Mucosa of descending colon (tissue), 3 donors: Measurements from ENCODE around the gene NUP160. TPM values are rescaled to one million over a fixed set of nuclear protein-coding genes. Genes with fewer than 3 reads are reported as not detected.
"Not testable (repeated sequence)": the region's sequence is repeated elsewhere in the genome, so short reads cannot be mapped to it uniquely, and the experiment has no call there.

Experiments used
- ATAC-seq: fragments of 200-7000 bp; cut with Tn5 transposase; one replicate; pipeline ENCODE4 v1.9.1; 2020; ENCODE audit warnings: mild to moderate bottlenecking, moderate library complexity
- DNase-seq, 3 donors: peaks; one replicate each; pipeline ENCODE4 v3.0.0-alpha.2; 2020
- H3K36me3 ChIP-seq: fragments of 200-600 bp; one replicate; pipeline ENCODE4 v1.8.0; 2021; ENCODE audit warnings: low read depth, mild to moderate bottlenecking
- H3K4me1 ChIP-seq: fragments of 200-600 bp; one replicate; pipeline ENCODE4 v1.8.0; 2021; ENCODE audit warnings: low read depth, mild to moderate bottlenecking
- H3K4me3 ChIP-seq: fragments of 200-600 bp; one replicate; pipeline ENCODE4 v1.8.0; 2021; ENCODE audit warnings: mild to moderate bottlenecking
- H3K9me3 ChIP-seq: fragments of 200-600 bp; one replicate; pipeline ENCODE4 v1.8.0; 2021; ENCODE audit warnings: mild to moderate bottlenecking
- intact Hi-C, 2 donors: fragments of 100-400 bp; cut with DNase I in 1 of 2; cut with micrococcal nuclease in 1 of 2; formaldehyde crosslinking; loops; one replicate each; pipeline versions ENCODE4 v1.11.0 to v1.11.1; 2022; cut with DNase I, micrococcal nuclease
- total RNA-seq, 3 donors: library from RNA; stranded (reverse); fragmentation: NEBNext Ultra II Directional in 2 of 3; extraction: Animal tissue kit (Norgen Biotek cat#: 25700) in 2 of 3; gene quantifications; one replicate each; pipeline versions ENCODE4 v1.2.1 to v1.2.4, GENCODE V29; 2021 to 2023
- TF ChIP-seq, protein P1 (sequence below): fragments of 200-600 bp; IDR thresholded peaks from one replicate; pipeline ENCODE4 v1.8.0; 2022; ENCODE audit warnings: antibody characterized with exemption, mild to moderate bottlenecking
- donor health status: DM: no; HTN: no; CAD: no; lungs with moderate emphysema.
- donor health status: DM: no; HTN: no; CAD: no.
- donor health status: DM: no; HTN: yes; CAD: no.

Gene NUP160
- total RNA-seq, 3 donors from 2014 or later = 24.3 to 28.4 (median 28.2) TPM

DNA sequence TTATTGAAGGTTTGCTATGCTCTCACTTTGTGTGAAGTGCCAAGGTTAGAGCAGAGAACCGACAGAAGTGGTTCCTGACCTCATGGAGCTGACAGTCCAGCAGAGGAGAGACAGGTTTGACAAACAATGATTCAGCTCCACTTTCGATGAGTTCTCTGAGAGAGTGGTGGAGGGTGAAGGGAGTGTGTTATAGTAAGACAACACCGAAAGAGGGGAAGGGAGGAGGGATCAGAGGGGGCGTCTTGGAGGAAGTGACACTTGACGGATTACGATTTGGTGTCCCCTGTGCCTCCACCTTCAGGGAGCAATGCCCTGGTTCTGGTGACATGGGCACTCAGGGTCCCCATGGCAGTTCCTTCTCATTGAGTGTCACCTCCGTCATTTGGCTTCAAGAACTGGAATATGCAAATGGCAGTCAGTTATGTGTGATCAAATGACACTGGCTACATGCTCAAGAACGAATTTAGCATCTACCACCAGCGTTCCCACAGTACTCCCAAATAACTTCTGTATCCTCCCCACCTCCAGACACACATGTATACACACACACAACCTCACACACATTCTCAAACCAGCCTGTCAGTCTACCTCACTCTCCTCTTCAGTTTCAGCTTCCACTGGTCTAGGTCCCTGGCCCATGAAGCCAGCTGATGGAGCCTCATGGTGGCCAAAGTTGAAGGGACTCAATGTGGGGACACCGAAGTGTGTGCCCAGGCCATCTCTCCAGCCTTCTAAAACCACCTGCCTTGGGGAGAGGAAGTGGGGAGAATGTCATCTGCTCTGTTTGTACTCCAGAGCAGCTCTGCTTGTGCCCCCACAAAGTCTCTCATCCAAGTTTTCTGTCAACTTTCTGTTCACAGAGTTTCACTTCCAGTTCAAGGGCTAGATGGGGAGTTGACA is 31.4 kb upstream of the NUP160 start:
- Histone ChIP-seq H3K9me3 (peaks cover 24% of the 10 kb centered on the region), H3K4me1 (no peaks in the 10 kb centered on the region), H3K4me3 (no peak overlapping the region), H3K36me3 (no peaks in the 10 kb centered on the region)
- intact Hi-C loops = no loop called here
- DNase-seq (no peak), ATAC-seq (no peak)
- TF ChIP-seq, protein P1, sequence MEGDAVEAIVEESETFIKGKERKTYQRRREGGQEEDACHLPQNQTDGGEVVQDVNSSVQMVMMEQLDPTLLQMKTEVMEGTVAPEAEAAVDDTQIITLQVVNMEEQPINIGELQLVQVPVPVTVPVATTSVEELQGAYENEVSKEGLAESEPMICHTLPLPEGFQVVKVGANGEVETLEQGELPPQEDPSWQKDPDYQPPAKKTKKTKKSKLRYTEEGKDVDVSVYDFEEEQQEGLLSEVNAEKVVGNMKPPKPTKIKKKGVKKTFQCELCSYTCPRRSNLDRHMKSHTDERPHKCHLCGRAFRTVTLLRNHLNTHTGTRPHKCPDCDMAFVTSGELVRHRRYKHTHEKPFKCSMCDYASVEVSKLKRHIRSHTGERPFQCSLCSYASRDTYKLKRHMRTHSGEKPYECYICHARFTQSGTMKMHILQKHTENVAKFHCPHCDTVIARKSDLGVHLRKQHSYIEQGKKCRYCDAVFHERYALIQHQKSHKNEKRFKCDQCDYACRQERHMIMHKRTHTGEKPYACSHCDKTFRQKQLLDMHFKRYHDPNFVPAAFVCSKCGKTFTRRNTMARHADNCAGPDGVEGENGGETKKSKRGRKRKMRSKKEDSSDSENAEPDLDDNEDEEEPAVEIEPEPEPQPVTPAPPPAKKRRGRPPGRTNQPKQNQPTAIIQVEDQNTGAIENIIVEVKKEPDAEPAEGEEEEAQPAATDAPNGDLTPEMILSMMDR = no peak

DNA sequence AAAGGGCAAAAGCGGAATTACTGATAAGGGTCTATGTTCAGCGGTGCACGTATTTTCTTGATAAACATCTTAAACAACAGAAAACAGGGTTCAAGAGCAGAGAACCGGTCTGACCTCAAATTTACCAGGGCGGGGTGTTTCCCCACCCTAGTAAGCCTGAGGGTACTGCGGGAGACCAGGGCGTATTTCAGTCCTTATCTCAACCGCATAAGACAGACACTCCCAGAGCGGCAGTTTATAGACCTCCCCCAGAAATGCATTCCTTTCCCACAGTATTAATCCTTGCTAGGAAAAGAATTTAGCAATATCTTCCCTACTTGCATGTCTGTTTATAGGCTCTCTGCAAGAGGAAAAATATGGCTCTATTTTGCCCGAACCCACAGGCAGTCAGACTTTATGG is 27.7 kb upstream of the NUP160 start:
- H3K4me1 ChIP-seq, ATAC-seq, H3K36me3 ChIP-seq, H3K4me3 ChIP-seq, intact Hi-C loops, DNase-seq: not testable (repeated sequence)
- H3K9me3 ChIP-seq = peaks cover 24% of the 10 kb centered on the region

DNA sequence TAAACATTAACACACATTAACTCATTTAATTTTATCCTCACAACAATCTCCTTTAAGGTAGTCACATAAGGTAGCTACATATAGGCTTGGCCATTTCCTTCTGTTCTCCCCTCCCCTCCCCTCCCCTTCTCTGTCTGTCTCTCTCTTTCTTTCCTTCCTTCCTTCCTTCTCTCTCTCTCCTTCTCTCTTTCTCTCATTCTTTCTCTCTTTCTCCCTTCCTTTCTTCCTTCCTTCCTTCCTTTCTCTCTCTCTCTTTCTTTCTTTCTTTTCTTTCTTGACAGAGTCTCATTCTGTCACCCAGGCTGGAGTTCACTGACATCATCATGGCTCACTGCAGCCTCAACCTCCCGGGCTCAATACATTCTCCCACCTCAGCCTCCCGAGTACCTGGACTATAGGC is 22.3 kb upstream of the NUP160 start:
- ATAC-seq (no peak), DNase-seq (no peak)
- TF ChIP-seq, protein P1 = no peak
- intact Hi-C loops = no loop called here
- Histone ChIP-seq H3K4me3 (no peak overlapping the region), H3K4me1 (no peaks in the 10 kb centered on the region), H3K36me3 (no peaks in the 10 kb centered on the region), H3K9me3 (peaks cover 8% of the 10 kb centered on the region)

DNA sequence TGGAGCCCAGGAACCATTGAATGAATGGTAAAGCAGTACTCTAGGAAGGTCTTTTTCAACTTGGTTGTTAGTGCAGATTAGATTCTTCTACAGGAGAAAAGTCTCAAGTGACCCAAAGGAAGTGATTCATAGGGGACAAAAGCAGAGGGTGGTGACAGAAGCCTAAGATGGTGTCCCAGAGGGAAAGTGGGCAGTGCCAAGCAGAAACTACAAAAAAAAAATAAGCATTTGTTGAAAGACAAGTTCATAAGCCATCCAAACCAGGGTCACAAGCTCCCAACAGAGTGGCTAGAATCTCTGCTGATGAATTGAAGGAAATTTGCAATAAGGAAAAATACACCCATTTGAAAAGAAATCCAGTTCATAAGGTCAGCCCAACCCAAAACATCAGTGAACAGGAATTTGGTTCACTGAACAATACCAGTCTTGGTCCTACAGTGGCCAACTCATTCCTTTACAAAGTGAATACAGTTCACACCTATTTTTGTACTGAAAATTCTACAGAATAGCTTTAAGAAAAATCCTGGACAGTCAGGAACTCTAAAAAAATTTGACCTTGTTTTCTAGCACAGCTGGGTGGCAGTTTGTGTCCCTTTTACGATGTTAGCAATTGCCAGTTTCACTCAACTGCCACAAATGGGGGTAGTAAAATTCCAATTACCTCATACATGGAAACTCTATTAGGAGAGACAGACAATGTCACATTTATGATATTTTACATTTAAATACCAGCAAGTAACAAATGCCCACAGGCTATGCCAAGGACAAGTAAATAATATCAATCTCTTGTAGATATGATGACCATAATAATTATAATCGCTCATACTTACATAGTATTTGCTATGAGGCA is 21.6 kb upstream of the NUP160 start:
- Histone ChIP-seq H3K9me3 (peaks cover 2% of the 10 kb centered on the region), H3K36me3 (no peaks in the 10 kb centered on the region), H3K4me1 (no peaks in the 10 kb centered on the region), H3K4me3 (no peak overlapping the region)
- intact Hi-C loops = no loop called here
- DNase-seq = no peak
- ATAC-seq = no peak
- TF ChIP-seq, protein P1 = no peak

DNA sequence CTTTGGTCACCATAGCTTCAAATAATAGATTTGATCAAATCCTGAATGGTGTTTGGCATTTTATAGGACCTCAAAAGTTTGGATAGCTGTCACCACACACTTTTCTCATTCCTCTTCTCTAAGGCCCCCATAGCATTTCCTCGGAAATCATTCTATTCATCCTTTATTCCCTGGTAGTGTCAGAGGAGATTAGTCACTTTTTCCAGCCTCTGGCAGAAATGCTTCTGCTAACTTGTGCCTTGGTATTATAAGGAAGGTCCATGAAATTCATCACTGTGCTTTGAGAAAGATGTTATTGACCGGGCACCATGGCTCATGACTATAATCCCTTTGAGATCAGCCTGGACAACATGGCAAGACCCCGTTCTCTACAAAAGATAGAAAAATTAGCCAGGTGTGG is 19.7 kb upstream of the NUP160 start:
- intact Hi-C loops = no loop called here
- Histone ChIP-seq H3K36me3 (no peaks in the 10 kb centered on the region), H3K4me1 (no peaks in the 10 kb centered on the region), H3K9me3 (no peaks in the 10 kb centered on the region), H3K4me3 (no peak overlapping the region)
- DNase-seq = no peak
- no peak for ATAC-seq
- TF ChIP-seq, protein P1 = no peak

DNA sequence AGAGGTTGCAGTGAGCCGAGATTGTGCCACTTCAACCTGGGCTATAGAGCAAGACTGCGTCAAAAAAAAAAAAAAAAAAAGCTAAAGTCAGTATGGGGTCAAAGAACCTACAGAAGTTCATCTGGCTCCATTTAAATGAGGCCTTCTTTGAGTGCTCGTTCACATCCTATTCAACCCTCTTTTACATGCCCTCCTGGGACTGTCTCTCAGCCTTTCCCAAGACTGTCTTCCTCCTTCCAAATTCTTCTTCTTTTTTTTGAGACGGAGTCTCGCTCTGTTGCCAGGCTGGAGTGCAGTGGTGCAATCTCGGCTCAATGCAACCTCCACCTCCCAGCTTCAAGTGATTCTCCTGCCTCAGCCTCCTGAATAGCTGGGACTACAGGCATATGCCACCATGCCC is 18.7 kb upstream of the NUP160 start:
- H3K4me1 ChIP-seq, H3K4me3 ChIP-seq, H3K36me3 ChIP-seq, H3K9me3 ChIP-seq, intact Hi-C loops, DNase-seq, ATAC-seq: not testable (repeated sequence)
